Activated CD8-positive, alpha-beta memory T cell treated with anti-CD3 and anti-CD28 coated beads for 36 hours (primary cell): ENCODE measurements around the gene BACE1-AS. TPM values are rescaled to one million over a fixed set of nuclear protein-coding genes. Genes with fewer than 3 reads are reported as not detected.
"Not testable (repeated sequence)": the region's sequence is repeated elsewhere in the genome, so short reads cannot be mapped to it uniquely, and the experiment has no call there.

Experiments used
- CTCF ChIA-PET: fragments of 350-600 bp; sonication (Branson Sonifier 250); formaldehyde crosslinking; loops from one replicate; lab custom pipeline; 2021; ENCODE audit warnings: antibody characterized with exemption; lab: Charles Lee
- POLR2A ChIA-PET: fragments of 350-600 bp; sonication (Branson Sonifier 250); formaldehyde crosslinking; loops from one replicate; lab custom pipeline; 2021; ENCODE audit warnings: antibody characterized with exemption; lab: Charles Lee
- total RNA-seq, 2 experiments: library from RNA; stranded (reverse); gene quantifications; one replicate each; pipeline ENCODE4 v1.2.3, GENCODE V29; 2021

Gene BACE1-AS
- 1 to 10 TPM; 4.8 to 5.1 TPM for total RNA-seq

- ChIA-PET CTCF (no interaction called here), POLR2A (no interaction called here)
Observed at GRCh38 chr11:117290809-117291396, at the start of gene BACE1-AS. Gene BACE1-AS (plus strand): TSS chr11:117291346.

- POLR2A ChIA-PET, result interaction anchor here (0.7 kb wide), 1 partner anchor 141 kb away, joined by 4 read pairs; no protein-coding TSS in a partner anchor
- CTCF ChIA-PET, result no interaction called here
Observed at GRCh38 chr11:117248341-117248740, 42.8 kb upstream of the BACE1-AS start.

DNA sequence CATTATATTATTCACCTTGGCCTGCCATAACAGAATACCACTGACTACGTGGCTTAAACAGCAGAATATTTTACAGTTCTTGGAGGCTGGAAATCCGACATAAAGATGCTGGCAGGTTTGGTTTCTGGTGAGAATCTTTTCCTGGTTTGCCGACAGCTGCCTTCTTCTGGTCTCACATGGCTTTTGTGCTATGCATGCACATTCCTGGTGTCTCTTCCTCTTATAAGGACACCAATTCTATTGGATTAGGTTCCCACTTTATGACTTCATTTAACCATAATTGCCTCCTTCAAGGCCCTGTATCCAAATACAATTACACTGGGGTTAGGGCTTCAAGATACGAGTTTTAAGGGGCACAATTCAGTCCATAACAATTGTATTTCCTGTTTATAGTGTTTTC, 41.6 kb upstream of the BACE1-AS start:
- POLR2A ChIA-PET, result no interaction called here

GRCh38 chr11:117251506-117251905, 39.6 kb upstream of the BACE1-AS start:
- CTCF ChIA-PET, result no interaction called here
- POLR2A ChIA-PET, result no interaction called here

More for the DNA sequence above, 41.6 kb upstream of the BACE1-AS start:
- CTCF ChIA-PET, result no interaction called here

- CTCF ChIA-PET, result no interaction called here
- POLR2A ChIA-PET, result no interaction called here
Observed at GRCh38 chr11:117255966-117256365, 35.2 kb upstream of the BACE1-AS start.

- POLR2A ChIA-PET, result no interaction called here
- CTCF ChIA-PET, result no interaction called here
Observed at GRCh38 chr11:117256573-117256972, 34.6 kb upstream of the BACE1-AS start.

DNA sequence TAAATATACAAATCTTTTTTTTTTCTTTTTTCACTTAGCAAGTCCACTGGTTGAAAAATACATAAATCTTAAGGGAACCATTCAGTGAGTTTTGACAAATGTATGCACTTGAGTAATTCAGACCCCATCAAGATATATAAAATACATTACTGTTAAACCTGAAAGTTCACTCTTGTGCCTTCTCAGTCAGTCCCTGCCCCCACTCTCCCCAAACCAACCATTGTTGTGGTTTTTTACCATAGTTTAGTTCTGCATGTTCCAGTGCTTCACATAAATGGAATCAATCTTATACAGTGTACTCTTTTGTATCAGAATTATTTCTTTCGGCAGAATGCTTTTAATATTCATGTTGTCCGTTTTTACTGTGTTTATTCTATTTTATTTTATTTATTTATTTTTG, 32.6 kb upstream of the BACE1-AS start:
- CTCF ChIA-PET, result no interaction called here
- POLR2A ChIA-PET, result no interaction called here

DNA sequence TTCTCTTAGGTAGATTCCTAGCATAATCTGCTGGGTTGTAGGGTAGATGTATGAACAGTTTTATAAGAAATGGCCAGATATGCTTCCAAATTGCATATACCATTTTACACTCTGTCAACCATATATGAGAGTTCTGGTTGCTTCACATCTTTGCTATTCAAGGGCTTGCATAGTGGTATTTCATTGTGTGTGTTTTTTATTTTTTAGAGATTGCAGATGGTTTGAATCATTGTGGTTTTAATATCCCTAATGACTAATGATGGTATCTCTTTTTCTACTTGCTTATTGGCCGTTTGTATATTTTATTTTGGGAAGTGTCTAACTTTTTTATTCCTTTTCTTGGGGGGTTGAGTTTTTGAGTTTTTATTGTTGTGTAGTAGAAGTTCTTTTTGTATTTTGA, 31.7 kb upstream of the BACE1-AS start:
- CTCF ChIA-PET, result no interaction called here

DNA sequence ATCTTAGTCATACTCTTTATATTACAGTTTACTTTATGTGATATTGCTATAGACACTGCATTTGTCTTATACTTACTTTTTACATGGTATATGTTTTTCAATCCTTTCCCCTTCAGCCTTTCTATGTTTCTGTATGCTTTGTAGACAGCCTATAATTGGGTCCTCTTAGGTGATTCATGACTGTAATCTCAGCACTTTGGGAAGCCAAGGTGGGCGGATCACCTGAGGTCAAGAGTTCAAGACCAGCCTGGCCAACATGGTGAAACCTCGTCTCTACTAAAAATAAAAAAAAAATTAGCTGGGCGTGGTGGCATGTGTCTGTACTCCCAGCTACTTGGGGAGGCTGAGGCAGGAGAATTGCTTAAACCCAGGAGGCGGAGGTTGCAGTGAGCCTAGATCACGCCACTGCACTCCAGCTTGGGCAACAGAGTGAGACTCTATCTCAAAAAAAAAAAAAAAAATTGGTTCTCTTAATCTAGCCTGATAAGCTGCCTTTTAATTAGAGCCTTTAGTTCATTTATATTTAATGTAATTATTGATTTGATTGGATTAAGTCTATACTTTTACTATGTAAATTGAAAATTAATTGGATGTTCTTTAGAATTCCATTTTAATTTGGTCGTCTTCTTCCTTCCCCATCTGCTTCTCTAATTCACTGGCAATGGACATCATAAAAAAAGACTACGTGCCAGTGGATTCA, 26.4 kb upstream of the BACE1-AS start:
- POLR2A ChIA-PET, CTCF ChIA-PET: not testable (repeated sequence)

More for the DNA sequence above, 31.7 kb upstream of the BACE1-AS start:
- POLR2A ChIA-PET, result no interaction called here

GRCh38 chr11:117265745-117266144, 25.4 kb upstream of the BACE1-AS start:
- CTCF ChIA-PET, result no interaction called here
- POLR2A ChIA-PET, result no interaction called here

DNA sequence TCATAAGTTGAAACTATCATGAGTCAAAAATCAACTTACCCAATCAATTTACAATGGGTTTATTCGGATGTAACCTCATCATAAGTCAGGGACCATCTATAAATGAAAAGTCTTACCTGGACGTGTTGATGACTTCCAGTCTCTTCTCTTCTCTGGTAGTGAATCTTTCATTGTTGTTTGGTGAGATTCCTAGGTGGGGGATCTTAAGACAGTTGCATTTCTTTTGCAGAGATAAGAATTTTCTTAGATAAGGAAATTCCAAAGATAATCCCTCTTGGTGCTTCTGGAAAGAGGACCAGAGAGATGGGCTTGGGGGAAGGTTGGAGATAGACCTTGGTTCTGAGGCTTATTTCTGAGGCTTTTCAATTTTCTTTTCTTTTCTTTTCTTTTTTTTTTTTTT, 21.3 kb upstream of the BACE1-AS start:
- CTCF ChIA-PET, result no interaction called here

DNA sequence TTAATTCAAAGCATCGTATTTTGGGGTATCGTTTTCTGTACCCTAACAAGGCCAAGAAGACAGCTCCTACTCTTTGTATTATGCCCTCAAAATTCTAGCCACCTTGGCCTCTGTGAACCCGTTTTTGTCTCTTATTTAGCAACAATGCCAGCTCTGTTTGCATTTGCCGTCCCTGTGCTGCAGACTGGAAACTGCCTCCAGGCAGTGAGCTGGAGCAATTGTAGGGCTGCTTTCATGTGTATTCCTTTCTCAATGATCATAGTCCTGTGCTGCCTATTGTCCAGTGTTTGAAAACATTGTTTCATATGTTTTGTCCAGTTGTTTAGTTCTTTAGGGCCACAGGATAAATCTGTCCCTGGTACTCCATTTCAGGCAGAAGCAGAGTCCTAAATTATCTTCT, 19.9 kb upstream of the BACE1-AS start:
- CTCF ChIA-PET, result no interaction called here
- POLR2A ChIA-PET, result no interaction called here

More for the DNA sequence above, 21.3 kb upstream of the BACE1-AS start:
- POLR2A ChIA-PET, result no interaction called here

DNA sequence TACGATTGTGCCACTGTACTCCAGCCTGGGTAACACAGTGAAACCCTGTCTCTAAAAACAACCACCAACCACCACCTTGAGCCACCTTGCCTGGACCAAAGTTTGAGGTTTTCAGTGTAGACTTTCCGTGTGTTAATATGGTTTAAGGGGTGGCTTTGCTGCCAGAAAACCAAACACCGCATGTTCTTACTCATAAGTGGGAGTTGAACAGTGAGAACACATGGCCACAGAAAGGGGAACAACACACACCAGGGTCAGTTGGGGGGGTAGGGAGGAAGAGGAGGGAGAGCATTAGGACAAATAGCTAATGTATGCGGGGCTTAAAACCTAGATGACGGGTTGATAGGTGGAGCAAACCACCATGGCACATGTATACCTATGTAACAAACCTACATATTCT, 19.0 kb upstream of the BACE1-AS start:
- POLR2A ChIA-PET, CTCF ChIA-PET: not testable (repeated sequence)

DNA sequence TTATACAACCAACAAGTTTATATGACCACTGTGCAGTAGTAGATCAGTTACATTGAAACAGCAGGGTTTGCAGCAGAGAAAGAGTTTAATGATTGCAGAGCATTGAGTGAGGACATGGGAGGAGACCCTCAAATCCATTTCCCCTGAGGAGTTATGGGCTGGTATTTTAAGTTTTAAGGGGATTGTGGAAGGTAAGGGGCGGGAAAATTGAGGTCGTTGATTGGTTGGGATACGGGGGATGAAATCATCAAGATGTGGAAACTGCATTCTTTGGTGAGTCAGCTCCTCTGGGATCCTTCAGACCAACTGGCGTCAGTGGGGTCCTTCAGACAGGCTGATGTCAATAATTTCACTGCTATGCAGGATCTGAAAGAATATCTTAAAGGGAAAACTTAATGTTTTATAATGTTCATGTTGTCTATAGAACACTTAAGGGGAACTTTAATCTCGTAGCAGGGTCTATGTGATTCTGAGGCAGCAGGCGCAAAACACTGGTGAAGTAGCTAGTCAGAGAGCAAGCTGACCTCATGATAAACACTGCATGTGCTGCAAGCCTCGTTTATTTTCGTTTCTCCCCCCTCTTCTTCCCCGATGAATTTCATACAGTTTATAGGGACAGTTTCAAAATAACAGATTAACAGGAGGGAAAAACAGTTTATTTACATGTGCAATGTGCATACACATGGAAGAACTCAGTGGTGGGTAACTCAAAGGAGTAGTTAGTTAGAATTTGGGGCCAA, 17.4 kb upstream of the BACE1-AS start:
- ChIA-PET CTCF (no interaction called here), POLR2A (interaction anchor here (0.7 kb wide), 1 partner anchor 15 kb away, joined by 3 read pairs; no protein-coding TSS in a partner anchor)

DNA sequence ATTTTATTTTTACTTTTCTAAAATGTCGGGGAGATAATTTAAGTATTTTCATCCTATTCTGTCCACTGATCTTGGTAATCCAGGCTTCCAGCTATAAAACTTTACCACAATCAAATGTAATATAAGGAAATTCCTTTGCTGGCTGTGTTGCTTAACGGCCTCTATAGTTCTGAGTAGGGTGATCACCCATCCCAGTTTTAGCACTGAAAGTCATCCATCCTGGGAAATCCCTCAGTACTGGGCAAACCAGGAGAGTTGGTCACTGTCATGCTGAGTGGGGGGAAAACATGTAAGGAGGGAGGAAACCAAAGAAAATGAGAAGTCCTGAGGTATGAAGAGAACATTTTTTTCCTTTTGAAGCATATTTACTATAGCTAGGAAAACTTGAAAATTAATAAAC, 12.8 kb upstream of the BACE1-AS start:
- CTCF ChIA-PET, result no interaction called here
- POLR2A ChIA-PET, result interaction anchor here (1.1 kb wide), 1 partner anchor 76 kb away, joined by 5 read pairs; no protein-coding TSS in a partner anchor

DNA sequence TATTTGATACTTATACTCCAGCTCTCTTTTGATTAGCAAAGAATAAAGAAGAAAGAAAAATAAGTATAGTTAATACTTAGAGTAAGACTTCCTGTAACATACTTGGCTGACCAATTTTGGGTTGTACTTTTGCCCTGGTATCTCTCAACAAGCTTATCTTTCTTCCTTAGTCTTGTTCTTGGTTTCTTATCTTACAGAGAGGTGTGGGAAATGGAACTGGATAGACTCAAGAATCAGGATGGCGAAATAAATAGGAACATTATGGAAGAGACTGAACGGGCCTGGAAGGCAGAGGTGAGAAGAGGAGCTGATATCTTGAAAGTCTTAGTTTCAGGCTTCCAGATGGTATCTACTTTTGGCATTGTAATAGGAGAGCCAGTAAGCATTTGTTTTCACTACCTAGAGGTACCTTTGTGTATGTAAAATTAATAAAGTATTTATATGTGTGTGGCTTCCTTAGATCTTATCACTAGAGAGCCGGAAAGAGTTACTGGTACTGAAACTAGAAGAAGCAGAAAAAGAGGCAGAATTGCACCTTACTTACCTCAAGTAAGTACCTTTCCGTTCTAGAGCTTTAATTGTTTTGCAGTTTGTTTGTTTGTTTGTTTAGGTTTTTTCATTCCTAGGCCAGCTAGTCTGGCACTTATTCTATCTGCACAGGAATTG, 11.3 kb upstream of the BACE1-AS start:
- POLR2A ChIA-PET, result no interaction called here
- CTCF ChIA-PET, result no interaction called here

DNA sequence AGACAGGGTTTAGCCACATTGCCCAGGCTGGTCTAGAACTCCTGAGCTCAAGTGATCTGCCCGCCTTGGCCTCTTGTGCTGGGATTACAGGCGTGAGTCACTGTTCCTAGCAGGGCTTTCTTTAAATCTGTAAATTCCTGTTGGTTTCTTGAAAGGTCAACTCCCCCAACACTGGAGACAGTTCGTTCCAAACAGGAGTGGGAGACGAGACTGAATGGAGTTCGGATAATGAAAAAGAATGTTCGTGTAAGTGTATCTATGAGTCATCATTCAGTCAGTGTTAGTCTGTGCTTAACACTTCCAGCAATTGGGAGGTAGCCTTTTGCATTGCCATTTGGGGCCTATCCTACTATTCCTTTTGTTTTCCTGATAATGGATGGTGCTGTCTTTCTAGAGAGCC, 10.0 kb upstream of the BACE1-AS start:
- POLR2A ChIA-PET, result no interaction called here
- CTCF ChIA-PET, result no interaction called here

- ChIA-PET POLR2A (no interaction called here), CTCF (no interaction called here)
Observed at GRCh38 chr11:117281869-117282268, 9.3 kb upstream of the BACE1-AS start.

- ChIA-PET CTCF (no interaction called here), POLR2A (no interaction called here)
Observed at GRCh38 chr11:117282956-117283355, 8.2 kb upstream of the BACE1-AS start.

DNA sequence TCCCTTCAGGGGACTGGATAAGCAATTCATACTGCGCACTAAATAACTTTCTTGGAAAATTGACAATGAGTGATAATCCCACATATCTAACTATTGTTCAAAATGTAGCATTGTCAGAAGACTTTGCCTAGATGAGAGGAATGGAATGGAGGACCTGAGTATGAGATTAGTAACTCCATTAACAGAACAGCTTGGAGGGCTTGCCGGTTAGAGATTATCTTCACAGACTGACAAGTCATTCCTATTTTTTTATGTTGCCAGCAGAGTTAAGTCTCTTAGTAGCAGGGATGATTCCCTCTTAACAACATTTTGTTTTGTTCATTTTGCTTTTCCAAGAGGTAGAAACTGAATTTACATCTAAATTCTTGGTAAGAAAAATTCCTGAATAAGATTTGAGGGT, 7.1 kb upstream of the BACE1-AS start:
- ChIA-PET POLR2A (no interaction called here), CTCF (no interaction called here)
